Measurements from ENCODE around the gene SLC4A1AP. TPM values are rescaled to one million over a fixed set of nuclear protein-coding genes. Genes with fewer than 3 reads are reported as not detected.

SLC4A1AP gene
- total and polyA plus RNA-seq, 9 of the 15 experiments (the other 6 are each of a cell fraction or from before 2014, with no cell fraction given), result 8.1 to 40.5 (median 35.3) TPM

DNA sequence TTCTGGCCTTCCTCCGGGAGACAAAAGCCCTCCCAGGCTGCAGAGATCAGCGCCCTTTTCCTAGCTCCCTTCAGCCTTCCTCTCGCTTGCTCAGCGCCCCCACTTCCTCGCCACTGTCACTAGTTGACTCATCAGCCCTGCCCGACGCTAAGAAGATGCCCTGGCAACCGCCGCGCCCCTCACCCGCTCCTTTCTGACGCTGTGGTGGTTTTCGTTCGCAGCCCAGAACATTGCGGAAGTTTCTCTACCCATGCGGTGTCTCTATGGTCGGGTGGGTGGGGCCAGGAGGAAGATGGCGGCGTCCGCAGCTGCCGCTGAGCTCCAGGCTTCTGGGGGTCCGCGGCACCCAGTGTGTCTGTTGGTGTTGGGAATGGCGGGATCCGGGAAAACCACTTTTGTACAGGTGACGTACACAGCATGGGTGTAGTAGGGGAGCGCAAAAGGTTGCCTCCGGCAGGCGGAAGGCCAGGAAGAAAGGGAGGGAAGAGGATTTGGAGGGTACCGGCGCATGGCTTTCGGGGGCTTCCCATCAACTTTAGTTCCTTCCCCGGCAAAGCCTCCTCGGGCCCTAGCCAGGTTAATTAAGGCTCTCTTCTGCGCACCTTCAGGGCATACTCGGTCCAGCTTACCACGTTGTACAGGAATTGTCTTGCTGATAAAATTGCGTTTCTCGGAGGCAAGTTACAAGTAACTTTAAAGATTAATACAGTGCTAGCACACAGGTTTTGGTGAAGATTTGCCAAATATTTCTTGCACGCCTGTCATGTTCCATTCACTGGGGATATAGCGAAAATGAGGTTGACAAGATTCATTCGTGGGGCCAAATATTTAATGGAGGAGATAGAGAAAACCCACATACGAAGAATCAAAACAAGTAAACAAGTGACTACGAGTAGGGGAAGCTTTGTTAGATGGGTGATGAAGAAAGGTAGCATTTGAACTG is 34.7 kb upstream of the SLC4A1AP start, which contains the start of the genes CCDC121 and GPN1 (continued):
- TF ChIP-seq CTBP1 (IDR thresholded peaks at IDR 0.05; ENCODE audit: borderline replicate concordance) (peak; percentile 62; the same call in 1 of the 2 replicates), ZNF551 (CRISPR knock-in tag; IDR thresholded peaks at IDR 0.05) (no peak), TCF7L2 (IDR thresholded peaks at IDR 0.05; ENCODE audit: low read depth, low read length) (no peak), SIX5 (IDR thresholded peaks at IDR 0.05; ENCODE audit: borderline replicate concordance in 1 of 2, insufficient read depth in 1 of 2, low read depth in 1 of 2, low read length in 2 of 2) (no peak), KAT8 (IDR thresholded peaks at IDR 0.05; ENCODE audit: low read depth) (no peak), NEUROD1 (IDR thresholded peaks at IDR 0.05; ENCODE audit: borderline replicate concordance, low read depth, low read length, partially characterized antibody) (no peak), ZC3H11A (IDR thresholded peaks at IDR 0.05; ENCODE audit: low read depth, low read length) (no peak), MAFF (IDR thresholded peaks at IDR 0.05; ENCODE audit: low read length) (no peak)
- TF ChIP-seq, protein P1, sequence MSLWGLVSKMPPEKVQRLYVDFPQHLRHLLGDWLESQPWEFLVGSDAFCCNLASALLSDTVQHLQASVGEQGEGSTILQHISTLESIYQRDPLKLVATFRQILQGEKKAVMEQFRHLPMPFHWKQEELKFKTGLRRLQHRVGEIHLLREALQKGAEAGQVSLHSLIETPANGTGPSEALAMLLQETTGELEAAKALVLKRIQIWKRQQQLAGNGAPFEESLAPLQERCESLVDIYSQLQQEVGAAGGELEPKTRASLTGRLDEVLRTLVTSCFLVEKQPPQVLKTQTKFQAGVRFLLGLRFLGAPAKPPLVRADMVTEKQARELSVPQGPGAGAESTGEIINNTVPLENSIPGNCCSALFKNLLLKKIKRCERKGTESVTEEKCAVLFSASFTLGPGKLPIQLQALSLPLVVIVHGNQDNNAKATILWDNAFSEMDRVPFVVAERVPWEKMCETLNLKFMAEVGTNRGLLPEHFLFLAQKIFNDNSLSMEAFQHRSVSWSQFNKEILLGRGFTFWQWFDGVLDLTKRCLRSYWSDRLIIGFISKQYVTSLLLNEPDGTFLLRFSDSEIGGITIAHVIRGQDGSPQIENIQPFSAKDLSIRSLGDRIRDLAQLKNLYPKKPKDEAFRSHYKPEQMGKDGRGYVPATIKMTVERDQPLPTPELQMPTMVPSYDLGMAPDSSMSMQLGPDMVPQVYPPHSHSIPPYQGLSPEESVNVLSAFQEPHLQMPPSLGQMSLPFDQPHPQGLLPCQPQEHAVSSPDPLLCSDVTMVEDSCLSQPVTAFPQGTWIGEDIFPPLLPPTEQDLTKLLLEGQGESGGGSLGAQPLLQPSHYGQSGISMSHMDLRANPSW (CRISPR knock-in tag; IDR thresholded peaks at IDR 0.05), result no peak
- TF ChIP-seq, protein P2, sequence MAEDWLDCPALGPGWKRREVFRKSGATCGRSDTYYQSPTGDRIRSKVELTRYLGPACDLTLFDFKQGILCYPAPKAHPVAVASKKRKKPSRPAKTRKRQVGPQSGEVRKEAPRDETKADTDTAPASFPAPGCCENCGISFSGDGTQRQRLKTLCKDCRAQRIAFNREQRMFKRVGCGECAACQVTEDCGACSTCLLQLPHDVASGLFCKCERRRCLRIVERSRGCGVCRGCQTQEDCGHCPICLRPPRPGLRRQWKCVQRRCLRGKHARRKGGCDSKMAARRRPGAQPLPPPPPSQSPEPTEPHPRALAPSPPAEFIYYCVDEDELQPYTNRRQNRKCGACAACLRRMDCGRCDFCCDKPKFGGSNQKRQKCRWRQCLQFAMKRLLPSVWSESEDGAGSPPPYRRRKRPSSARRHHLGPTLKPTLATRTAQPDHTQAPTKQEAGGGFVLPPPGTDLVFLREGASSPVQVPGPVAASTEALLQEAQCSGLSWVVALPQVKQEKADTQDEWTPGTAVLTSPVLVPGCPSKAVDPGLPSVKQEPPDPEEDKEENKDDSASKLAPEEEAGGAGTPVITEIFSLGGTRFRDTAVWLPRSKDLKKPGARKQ (CRISPR knock-in tag; IDR thresholded peaks at IDR 0.05), result no peak
- TF ChIP-seq, protein P3, sequence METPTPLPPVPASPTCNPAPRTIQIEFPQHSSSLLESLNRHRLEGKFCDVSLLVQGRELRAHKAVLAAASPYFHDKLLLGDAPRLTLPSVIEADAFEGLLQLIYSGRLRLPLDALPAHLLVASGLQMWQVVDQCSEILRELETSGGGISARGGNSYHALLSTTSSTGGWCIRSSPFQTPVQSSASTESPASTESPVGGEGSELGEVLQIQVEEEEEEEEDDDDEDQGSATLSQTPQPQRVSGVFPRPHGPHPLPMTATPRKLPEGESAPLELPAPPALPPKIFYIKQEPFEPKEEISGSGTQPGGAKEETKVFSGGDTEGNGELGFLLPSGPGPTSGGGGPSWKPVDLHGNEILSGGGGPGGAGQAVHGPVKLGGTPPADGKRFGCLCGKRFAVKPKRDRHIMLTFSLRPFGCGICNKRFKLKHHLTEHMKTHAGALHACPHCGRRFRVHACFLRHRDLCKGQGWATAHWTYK (CRISPR knock-in tag; IDR thresholded peaks at IDR 0.05), result no peak
- TF ChIP-seq, protein P4, sequence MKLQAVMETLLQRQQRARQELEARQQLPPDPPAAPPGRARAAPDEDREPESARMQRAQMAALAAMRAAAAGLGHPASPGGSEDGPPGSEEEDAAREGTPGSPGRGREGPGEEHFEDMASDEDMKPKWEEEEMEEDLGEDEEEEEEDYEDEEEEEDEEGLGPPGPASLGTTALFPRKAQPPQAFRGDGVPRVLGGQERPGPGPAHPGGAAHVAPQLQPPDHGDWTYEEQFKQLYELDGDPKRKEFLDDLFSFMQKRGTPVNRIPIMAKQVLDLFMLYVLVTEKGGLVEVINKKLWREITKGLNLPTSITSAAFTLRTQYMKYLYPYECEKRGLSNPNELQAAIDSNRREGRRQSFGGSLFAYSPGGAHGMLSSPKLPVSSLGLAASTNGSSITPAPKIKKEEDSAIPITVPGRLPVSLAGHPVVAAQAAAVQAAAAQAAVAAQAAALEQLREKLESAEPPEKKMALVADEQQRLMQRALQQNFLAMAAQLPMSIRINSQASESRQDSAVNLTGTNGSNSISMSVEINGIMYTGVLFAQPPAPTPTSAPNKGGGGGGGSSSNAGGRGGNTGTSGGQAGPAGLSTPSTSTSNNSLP (IDR thresholded peaks at IDR 0.05; ENCODE audit: borderline replicate concordance, low read depth, low read length), result no peak
- TF ChIP-seq, protein P5, sequence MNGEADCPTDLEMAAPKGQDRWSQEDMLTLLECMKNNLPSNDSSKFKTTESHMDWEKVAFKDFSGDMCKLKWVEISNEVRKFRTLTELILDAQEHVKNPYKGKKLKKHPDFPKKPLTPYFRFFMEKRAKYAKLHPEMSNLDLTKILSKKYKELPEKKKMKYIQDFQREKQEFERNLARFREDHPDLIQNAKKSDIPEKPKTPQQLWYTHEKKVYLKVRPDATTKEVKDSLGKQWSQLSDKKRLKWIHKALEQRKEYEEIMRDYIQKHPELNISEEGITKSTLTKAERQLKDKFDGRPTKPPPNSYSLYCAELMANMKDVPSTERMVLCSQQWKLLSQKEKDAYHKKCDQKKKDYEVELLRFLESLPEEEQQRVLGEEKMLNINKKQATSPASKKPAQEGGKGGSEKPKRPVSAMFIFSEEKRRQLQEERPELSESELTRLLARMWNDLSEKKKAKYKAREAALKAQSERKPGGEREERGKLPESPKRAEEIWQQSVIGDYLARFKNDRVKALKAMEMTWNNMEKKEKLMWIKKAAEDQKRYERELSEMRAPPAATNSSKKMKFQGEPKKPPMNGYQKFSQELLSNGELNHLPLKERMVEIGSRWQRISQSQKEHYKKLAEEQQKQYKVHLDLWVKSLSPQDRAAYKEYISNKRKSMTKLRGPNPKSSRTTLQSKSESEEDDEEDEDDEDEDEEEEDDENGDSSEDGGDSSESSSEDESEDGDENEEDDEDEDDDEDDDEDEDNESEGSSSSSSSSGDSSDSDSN (IDR thresholded peaks at IDR 0.05; ENCODE audit: borderline replicate concordance in 1 of 2, low read depth in 2 of 2, low read length in 2 of 2), result peak in 1 of 2 experiments; percentile 32; a peak in 1 of 4 replicates
- TF ChIP-seq, protein P6, sequence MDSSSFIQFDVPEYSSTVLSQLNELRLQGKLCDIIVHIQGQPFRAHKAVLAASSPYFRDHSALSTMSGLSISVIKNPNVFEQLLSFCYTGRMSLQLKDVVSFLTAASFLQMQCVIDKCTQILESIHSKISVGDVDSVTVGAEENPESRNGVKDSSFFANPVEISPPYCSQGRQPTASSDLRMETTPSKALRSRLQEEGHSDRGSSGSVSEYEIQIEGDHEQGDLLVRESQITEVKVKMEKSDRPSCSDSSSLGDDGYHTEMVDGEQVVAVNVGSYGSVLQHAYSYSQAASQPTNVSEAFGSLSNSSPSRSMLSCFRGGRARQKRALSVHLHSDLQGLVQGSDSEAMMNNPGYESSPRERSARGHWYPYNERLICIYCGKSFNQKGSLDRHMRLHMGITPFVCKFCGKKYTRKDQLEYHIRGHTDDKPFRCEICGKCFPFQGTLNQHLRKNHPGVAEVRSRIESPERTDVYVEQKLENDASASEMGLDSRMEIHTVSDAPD (CRISPR knock-in tag; IDR thresholded peaks at IDR 0.05), result no peak
